K562 (cell line): ENCODE data around the gene LEAP2. TPM values are rescaled to one million over a fixed set of nuclear protein-coding genes. Genes with fewer than 3 reads are reported as not detected.

Experiments
- AFF4 ChIP-seq: sonication (generic); formaldehyde crosslinking; IDR thresholded peaks from 2 replicates; pipeline ENCODE4 v1.8.0; 2023; ENCODE audit warnings: mild to moderate bottlenecking, missing genetic modification reagents
- BHLHE40 ChIP-seq: IDR thresholded peaks from 2 replicates; pipeline ENCODE4 v1.6.1; 2011; ENCODE audit warnings: low read length, improper control_type of control experiment
- CBFB ChIP-seq: sonication (generic); formaldehyde crosslinking; IDR thresholded peaks from 2 replicates; pipeline ENCODE4 v1.4.0; 2020; ENCODE audit warnings: mild to moderate bottlenecking, missing genetic modification reagents
- CBX5 ChIP-seq: IDR thresholded peaks from 2 replicates; pipeline ENCODE4 v1.6.1; 2014; ENCODE audit warnings: low read depth, borderline replicate concordance
- ETS1 ChIP-seq: conservative IDR thresholded peaks from 2 replicates; pipeline ENCODE4 v1.6.1; 2011; ENCODE audit warnings: low read depth, mild to moderate bottlenecking, low read length; ENCODE audit not compliant: control insufficient read depth
- FIP1L1 ChIP-seq: fragments of 200-400 bp; formaldehyde crosslinking; IDR thresholded peaks from 2 replicates; pipeline ENCODE4 v1.6.1; 2018; ENCODE audit warnings: mild to moderate bottlenecking, low read depth, low read length; ENCODE audit not compliant: poor library complexity, severe bottlenecking
- FOXM1 ChIP-seq, 2 experiments: fragments of 450-650 bp in 1 of 2; sonication (generic) in 1 of 2; formaldehyde crosslinking in 1 of 2; IDR thresholded peaks; 2 replicates each; pipeline versions ENCODE4 v1.6.1 to v1.9.0; 2017 to 2022; ENCODE audit warnings: low read depth in 2 of 2, mild to moderate bottlenecking in 2 of 2, missing genetic modification reagents in 1 of 2, moderate library complexity in 1 of 2
- FUS ChIP-seq: fragments of 200-400 bp; formaldehyde crosslinking; optimal IDR thresholded peaks from 2 replicates; pipeline ENCODE3; 2017; ENCODE audit warnings: low read depth, low read length
- ID3 ChIP-seq, 2 experiments: fragments of 250-450 bp in 1 of 2; fragments of 450-650 bp in 1 of 2; sonication (Bioruptor Pico) in 1 of 2; IDR thresholded peaks; 2 replicates each; pipeline versions ENCODE4 v1.6.1 to v1.8.0; 2016 to 2021; ENCODE audit warnings: mild to moderate bottlenecking in 2 of 2, moderate library complexity in 2 of 2, missing compliant biosample characterization in 1 of 2, missing genetic modification characterization in 1 of 2
- KLF16 ChIP-seq: IDR thresholded peaks from 2 replicates; pipeline ENCODE4 v1.6.1; 2016; ENCODE audit warnings: antibody characterized with exemption
- MTA1 ChIP-seq: fragments of 450-650 bp; IDR thresholded peaks from 2 replicates; pipeline ENCODE4 v1.6.1; 2017; ENCODE audit warnings: borderline replicate concordance
- MTA3 ChIP-seq: fragments of 450-650 bp; formaldehyde crosslinking; IDR thresholded peaks from 2 replicates; pipeline ENCODE4 v1.6.1; 2017; ENCODE audit warnings: mild to moderate bottlenecking, borderline replicate concordance
- PML ChIP-seq: IDR thresholded peaks from 2 replicates; pipeline ENCODE4 v1.6.1; 2012; ENCODE audit warnings: low read length, inconsistent platforms
- RCOR1 ChIP-seq, 2 experiments: IDR thresholded peaks; 2 replicates each; pipeline ENCODE4 v1.6.1; 2012; ENCODE audit warnings: low read depth in 2 of 2, low read length in 2 of 2, borderline replicate concordance in 1 of 2, improper control_type of control experiment in 1 of 2
- TBP ChIP-seq: optimal IDR thresholded peaks from 2 replicates; pipeline ENCODE3; 2011; ENCODE audit warnings: low read depth, low read length, improper control_type of control experiment
- ZNF449 ChIP-seq: fragments of 250-450 bp; sonication (Bioruptor Pico); IDR thresholded peaks from 2 replicates; pipeline ENCODE4 v1.8.0; 2022; ENCODE audit warnings: moderate library complexity, mild to moderate bottlenecking, inconsistent platforms
- ZNF766 ChIP-seq: fragments of 200-800 bp; sonication (Bioruptor generic); conservative IDR thresholded peaks from 2 replicates; pipeline ENCODE4 v1.6.1; 2016; ENCODE audit warnings: missing genetic modification characterization, missing compliant biosample characterization
- polyA plus RNA-seq, 8 experiments: library from polyadenylated mRNA; depleted of rRNA in 4 of 8; stranded (reverse) in 5 of 8; unstranded in 3 of 8; fragments of >200 nt; fragmentation: Nextera tagmentation in 2 of 8; fragmentation: Illumina TruSeq in 1 of 8; extraction: Ambion mirVana in 2 of 8; extraction: Trizol in 1 of 8; gene quantifications; 2 replicates each; pipeline versions ENCODE4 v1.2.1 to v1.2.3, GENCODE V29; 2011 to 2014; ENCODE audit warnings: inconsistent platforms in 1 of 8, missing spikeins in 1 of 8
- total RNA-seq, 7 experiments: library from RNA; depleted of rRNA in 6 of 7; stranded (reverse); fragments of >200 nt in 6 of 7; fragmentation: Illumina TruSeq in 2 of 7; extraction: Trizol in 2 of 7; gene quantifications; 2 replicates each; pipeline versions ENCODE4 v1.2.1 to v1.2.3, GENCODE V29; 2011 to 2021; ENCODE audit warnings: low replicate concordance in 1 of 7

Gene LEAP2
- total and polyA plus RNA-seq, 9 of the 15 experiments (the other 6 are each of a cell fraction or from before 2014, with no cell fraction given): 1.1 to 5.6 (median 2.5) TPM

GRCh38 chr5:132829742-132830435 is 43.6 kb upstream of the LEAP2 start (continued):
- TF ChIP-seq AFF4 (CRISPR knock-in tag) (peak; percentile 55; the same call in 1 of the 2 replicates), PML (no peak), FOXM1 (IDR thresholded peaks at IDR 0.05; ENCODE audit: low read depth) (no peak), FOXM1 (CRISPR knock-in tag; IDR thresholded peaks at IDR 0.05; ENCODE audit: low read depth) (0 out of 2 replicates have a peak, but pooled peaks have one; percentile 66), MTA1 (peak; percentile 15; the same call in 1 of the 2 replicates), TBP (peak; percentile 71), CBX5 (peak; percentile 49; the same call in 1 of the 2 replicates), KLF16 (peak; percentile 54), ID3 (CRISPR knock-in tag; IDR thresholded peaks at IDR 0.05) (no peak), ID3 (tag; IDR thresholded peaks at IDR 0.05) (0 out of 2 replicates have a peak, but pooled peaks have one; percentile 38), RCOR1 (IDR thresholded peaks at IDR 0.05; ENCODE audit: borderline replicate concordance in 1 of 2, low read depth in 2 of 2, low read length in 2 of 2) (0 out of 4 replicates have a peak, but pooled peaks of 1 of the 2 experiments have one; percentile 34), ETS1 (0 out of 2 replicates have a peak, but pooled peaks have one; percentile 48), ZNF449 (CRISPR knock-in tag) (no peak), FIP1L1 (peak; percentile 55), FUS (peak; percentile 77), BHLHE40 (peak; percentile 72), ZNF766 (CRISPR knock-in tag) (0 out of 2 replicates have a peak, but pooled peaks have one; percentile 22), MTA3 (peak; percentile 73; the same call in 1 of the 2 replicates), CBFB (CRISPR knock-in tag) (peak; percentile 90)
